ENCODE results near the gene S100A4.

S100A4 gene

DNA sequence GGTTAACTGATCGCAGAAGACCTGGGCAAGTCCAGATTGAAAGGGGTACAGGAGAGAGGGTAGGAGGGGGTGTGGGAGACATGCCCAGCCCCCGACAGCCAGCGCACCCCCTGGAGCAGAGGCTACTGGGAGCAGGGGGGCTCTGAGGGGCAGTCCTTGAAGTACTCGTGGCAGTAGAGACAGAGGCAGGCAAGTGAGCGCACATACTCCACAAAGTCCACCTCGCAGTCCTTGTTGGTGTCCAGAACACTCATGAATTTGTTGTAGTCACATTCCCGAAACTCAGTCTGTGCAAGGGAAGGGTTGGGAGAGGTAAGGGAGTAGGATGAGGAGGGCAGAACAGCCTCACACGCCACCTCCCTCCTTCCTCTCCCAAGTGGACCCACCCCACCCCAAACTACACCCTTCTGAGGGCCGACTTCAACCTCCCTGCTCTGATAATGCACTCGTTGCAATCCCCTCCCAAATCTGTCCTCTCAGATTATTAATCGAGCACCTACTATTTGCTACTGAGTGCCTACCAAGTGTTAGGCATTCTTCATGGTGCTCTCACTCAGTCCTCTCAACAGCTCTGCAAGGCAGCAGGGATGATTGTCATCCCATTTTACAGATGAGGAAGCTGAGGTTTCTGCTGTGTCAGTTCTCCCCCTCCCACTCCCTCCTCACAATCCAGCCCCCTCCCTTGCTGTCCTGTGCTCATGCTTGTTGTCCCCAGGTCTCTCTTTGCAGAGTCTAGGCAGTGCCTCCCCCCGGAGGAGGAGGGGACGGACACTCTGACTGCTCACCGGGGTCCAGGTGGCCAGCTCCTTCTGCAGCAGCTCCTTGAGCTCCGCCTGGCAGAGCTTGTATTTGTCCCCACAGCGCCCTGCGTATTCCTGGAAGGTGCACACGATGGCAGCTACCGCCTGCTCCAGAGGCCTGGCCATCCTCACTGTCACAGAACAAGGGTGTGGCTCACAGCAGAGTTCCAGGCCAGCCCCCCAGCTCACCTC lies 2.2 kb upstream of the S100A4 start:
- H3K36me3 Mint-ChIP-seq (ENCODE audit: low read depth), result peaks cover 27% of the 10 kb centered on the region
- peaks cover 54% of the 10 kb centered on the region for H3K4me1 Mint-ChIP-seq (ENCODE audit: low read depth)
- no peak for DNase-seq (ENCODE audit: low spot score)
- H3K9me3 Mint-ChIP-seq, result no peaks in the 10 kb centered on the region
- H3K27me3 Mint-ChIP-seq (ENCODE audit: low read depth), result no peaks in the 10 kb centered on the region
- H3K27ac Mint-ChIP-seq, result peak overlapping the region; percentile 75
- no peak overlapping the region for H3K4me3 Mint-ChIP-seq

GRCh38 chr1:153546796-153547559 lies 1.4 kb upstream of the S100A4 start:
- Mint-ChIP-seq H3K27me3 (ENCODE audit: low read depth) (no peaks in the 10 kb centered on the region), H3K9me3 (no peaks in the 10 kb centered on the region), H3K4me3 (peak overlapping the region; percentile 93), H3K4me1 (ENCODE audit: low read depth) (peaks cover 62% of the 10 kb centered on the region), H3K27ac (peak overlapping the region; percentile 96), H3K36me3 (ENCODE audit: low read depth) (peaks cover 35% of the 10 kb centered on the region)
- no peak for DNase-seq (ENCODE audit: low spot score)

GRCh38 chr1:153546371-153546770 lies 765 bp upstream of the S100A4 start:
- H3K9me3 Mint-ChIP-seq, result no peaks in the 10 kb centered on the region
- H3K27ac Mint-ChIP-seq, result peak overlapping the region; percentile 96
- DNase-seq (ENCODE audit: low spot score), result no peak
- H3K27me3 Mint-ChIP-seq (ENCODE audit: low read depth), result no peaks in the 10 kb centered on the region
- H3K36me3 Mint-ChIP-seq (ENCODE audit: low read depth), result peaks cover 38% of the 10 kb centered on the region
- H3K4me1 Mint-ChIP-seq (ENCODE audit: low read depth), result peaks cover 68% of the 10 kb centered on the region
- H3K4me3 Mint-ChIP-seq, result peak overlapping the region; percentile 93

GRCh38 chr1:153544453-153545066 lies 1.0 kb downstream of the S100A4 start:
- peak overlapping the region; percentile 93 for H3K4me3 Mint-ChIP-seq

DNA sequence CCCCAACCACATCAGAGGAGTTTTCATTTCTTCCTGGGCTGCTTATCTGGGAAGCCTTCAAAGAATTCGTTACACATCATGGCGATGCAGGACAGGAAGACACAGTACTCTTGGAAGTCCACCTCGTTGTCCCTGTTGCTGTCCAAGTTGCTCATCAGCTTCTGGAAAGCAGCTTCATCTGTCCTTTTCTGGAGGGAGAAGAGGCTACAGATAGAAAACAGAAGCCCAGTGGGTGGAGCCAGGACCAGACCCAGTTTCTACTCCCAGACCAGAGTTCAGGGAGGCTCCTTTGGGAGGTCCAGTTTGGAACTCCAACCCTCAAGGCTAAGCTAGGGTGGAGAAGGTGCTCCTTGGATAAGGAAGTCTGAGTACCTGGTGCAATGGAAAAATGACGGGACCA lies 1.9 kb downstream of the S100A4 start:
- Mint-ChIP-seq H3K4me3 (peak overlapping the region; percentile 93), H3K4me1 (ENCODE audit: low read depth) (peaks cover 84% of the 10 kb centered on the region), H3K36me3 (ENCODE audit: low read depth) (peaks cover 47% of the 10 kb centered on the region), H3K9me3 (no peaks in the 10 kb centered on the region), H3K27me3 (ENCODE audit: low read depth) (no peaks in the 10 kb centered on the region), H3K27ac (peak overlapping the region; percentile 89)
- DNase-seq (ENCODE audit: low spot score), result no peak

More at GRCh38 chr1:153544453-153545066, 1.0 kb downstream of the S100A4 start:
- no peaks in the 10 kb centered on the region for H3K9me3 Mint-ChIP-seq
- peaks cover 86% of the 10 kb centered on the region for H3K4me1 Mint-ChIP-seq (ENCODE audit: low read depth)
- no peaks in the 10 kb centered on the region for H3K27me3 Mint-ChIP-seq (ENCODE audit: low read depth)
- no peak for DNase-seq (ENCODE audit: low spot score)
- peak overlapping the region; percentile 96 for H3K27ac Mint-ChIP-seq
- H3K36me3 Mint-ChIP-seq (ENCODE audit: low read depth), result peaks cover 45% of the 10 kb centered on the region

GRCh38 chr1:153542956-153543711 lies 2.5 kb downstream of the S100A4 start:
- H3K27me3 Mint-ChIP-seq (ENCODE audit: low read depth), result no peaks in the 10 kb centered on the region
- peaks cover 47% of the 10 kb centered on the region for H3K36me3 Mint-ChIP-seq (ENCODE audit: low read depth)
- peaks cover 81% of the 10 kb centered on the region for H3K4me1 Mint-ChIP-seq (ENCODE audit: low read depth)
- peak overlapping the region; percentile 89 for H3K27ac Mint-ChIP-seq
- no peaks in the 10 kb centered on the region for H3K9me3 Mint-ChIP-seq
- peak overlapping the region; percentile 93 for H3K4me3 Mint-ChIP-seq
- DNase-seq (ENCODE audit: low spot score), result no peak

- Mint-ChIP-seq H3K4me3 (peak overlapping the region; percentile 93), H3K36me3 (ENCODE audit: low read depth) (peaks cover 47% of the 10 kb centered on the region), H3K9me3 (no peaks in the 10 kb centered on the region), H3K27me3 (ENCODE audit: low read depth) (no peaks in the 10 kb centered on the region), H3K27ac (peak overlapping the region; percentile 89), H3K4me1 (ENCODE audit: low read depth) (peaks cover 75% of the 10 kb centered on the region)
- DNase-seq (ENCODE audit: low spot score), result no peak
These were observed 3.7 kb downstream of the S100A4 start for GRCh38 chr1:153541641-153542590.

DNA sequence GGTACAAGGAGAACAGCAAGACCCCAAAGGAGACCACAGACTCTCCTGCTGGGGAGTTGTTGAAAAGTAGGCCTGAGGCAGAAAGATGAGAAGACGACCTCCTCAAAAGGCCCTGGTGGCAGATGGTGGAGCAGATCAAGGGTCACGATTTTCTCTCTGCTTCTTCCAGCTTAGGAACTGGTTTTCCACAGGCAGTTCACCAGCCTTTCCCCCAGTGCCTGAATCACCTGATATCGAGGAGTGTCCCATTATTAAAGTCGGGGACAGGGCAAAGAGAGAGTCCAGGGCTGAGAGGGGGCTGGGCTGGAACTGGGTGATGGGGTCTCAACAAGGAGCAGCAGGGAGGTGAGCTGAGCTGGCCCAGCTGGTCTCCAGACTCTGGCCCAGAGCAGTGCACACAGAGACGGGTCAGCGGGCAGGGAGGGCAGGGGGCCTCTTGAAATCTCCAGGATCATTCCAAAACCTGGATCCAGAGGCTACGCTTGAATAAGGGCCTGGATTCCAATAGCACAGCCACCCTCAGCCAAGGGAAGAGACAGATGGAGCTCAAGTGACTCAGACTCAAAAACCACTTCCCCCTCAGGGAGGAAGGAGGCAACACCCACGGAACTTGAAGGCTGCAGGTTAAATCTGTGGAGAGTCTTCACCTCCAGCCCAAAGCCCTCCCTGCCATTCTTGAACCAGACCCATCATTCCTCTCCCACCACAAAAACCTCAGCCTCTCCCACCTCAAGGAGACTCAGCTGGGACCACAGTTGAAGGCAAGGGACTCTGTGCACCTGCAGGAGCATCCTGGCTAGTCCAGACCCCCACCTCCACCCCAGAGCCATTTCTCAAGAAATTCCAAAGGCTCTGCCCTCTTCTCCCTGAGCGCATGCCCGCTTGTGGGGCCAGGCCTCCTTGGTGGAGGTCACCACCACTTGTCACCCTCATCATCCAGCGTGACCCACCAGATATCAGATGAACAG lies 4.9 kb downstream of the S100A4 start, which contains the start of gene S100A5:
Gene S100A5 (minus strand): TSS at position 541 of the 968 bp plus-strand sequence. CDS start 743 bp downstream, outside the sequence.
- H3K27ac Mint-ChIP-seq, result peak within 1 kb of the TSS; percentile 89
- H3K9me3 Mint-ChIP-seq, result no peaks in the 10 kb centered on the region
- H3K36me3 Mint-ChIP-seq (ENCODE audit: low read depth), result peaks cover 51% of the 10 kb centered on the region
- H3K4me1 Mint-ChIP-seq (ENCODE audit: low read depth), result peaks cover 73% of the 10 kb centered on the region
- DNase-seq (ENCODE audit: low spot score), result peak; percentile 64
- H3K27me3 Mint-ChIP-seq (ENCODE audit: low read depth), result no peaks in the 10 kb centered on the region
- H3K4me3 Mint-ChIP-seq, result peak within 1 kb of the TSS; percentile 93

GRCh38 chr1:153539395-153540093 lies 6.1 kb downstream of the S100A4 start:
- Mint-ChIP-seq H3K4me3 (peak overlapping the region; percentile 93), H3K27ac (peak overlapping the region; percentile 89), H3K36me3 (ENCODE audit: low read depth) (peaks cover 47% of the 10 kb centered on the region), H3K4me1 (ENCODE audit: low read depth) (peaks cover 65% of the 10 kb centered on the region), H3K9me3 (no peaks in the 10 kb centered on the region), H3K27me3 (ENCODE audit: low read depth) (no peaks in the 10 kb centered on the region)
- DNase-seq (ENCODE audit: low spot score), result no peak

DNA sequence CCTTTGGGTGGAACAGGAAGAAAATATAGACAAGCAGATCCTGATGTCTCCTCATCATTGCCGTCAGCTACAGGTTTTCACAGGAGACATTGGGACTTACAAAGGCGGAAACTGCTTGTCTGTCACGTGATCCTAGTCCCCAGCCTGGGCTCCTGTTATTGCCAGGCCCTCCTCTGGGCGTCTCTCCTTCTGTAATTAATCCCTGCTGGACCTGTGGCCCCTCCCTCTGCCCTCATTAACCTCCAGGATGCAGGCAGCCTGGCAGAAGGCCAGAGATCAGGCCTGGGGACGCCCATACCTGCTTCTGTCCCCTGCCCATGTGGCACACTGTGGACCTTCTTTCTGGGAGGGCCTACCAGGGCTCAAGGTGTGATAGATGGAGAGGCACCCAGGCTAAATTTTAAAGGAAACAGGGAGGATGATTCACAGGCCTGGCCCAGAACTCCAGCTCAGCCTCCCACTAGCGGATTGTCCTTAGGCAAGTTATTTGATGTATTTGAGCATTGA lies 7.2 kb downstream of the S100A4 start:
- Mint-ChIP-seq H3K4me1 (ENCODE audit: low read depth) (peaks cover 65% of the 10 kb centered on the region), H3K36me3 (ENCODE audit: low read depth) (peaks cover 45% of the 10 kb centered on the region), H3K27me3 (ENCODE audit: low read depth) (no peaks in the 10 kb centered on the region), H3K4me3 (no peak overlapping the region), H3K27ac (peak overlapping the region; percentile 49), H3K9me3 (no peaks in the 10 kb centered on the region)
- no peak for DNase-seq (ENCODE audit: low spot score)

DNA sequence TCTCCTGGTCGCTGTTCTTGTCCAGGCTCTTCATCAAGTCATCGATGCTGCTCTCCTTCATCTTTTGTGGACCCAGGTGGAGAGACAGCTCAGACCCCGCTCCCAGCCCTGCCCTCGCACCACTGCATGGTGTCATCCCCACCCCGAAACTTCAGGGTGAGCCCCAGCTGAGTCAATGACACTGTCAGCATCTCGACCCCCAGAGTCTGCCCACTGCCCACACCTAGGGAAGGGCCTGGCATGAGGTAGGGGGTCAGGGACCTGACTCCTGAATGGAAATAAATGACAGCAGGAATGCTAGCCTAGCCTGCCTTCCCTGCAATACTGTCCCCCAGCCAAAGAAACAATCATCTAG lies 8.3 kb downstream of the S100A4 start:
- H3K27me3 Mint-ChIP-seq (ENCODE audit: low read depth), result no peaks in the 10 kb centered on the region
- peaks cover 65% of the 10 kb centered on the region for H3K4me1 Mint-ChIP-seq (ENCODE audit: low read depth)
- peaks cover 39% of the 10 kb centered on the region for H3K36me3 Mint-ChIP-seq (ENCODE audit: low read depth)
- H3K9me3 Mint-ChIP-seq, result no peaks in the 10 kb centered on the region
- peak overlapping the region; percentile 98 for H3K27ac Mint-ChIP-seq
- no peak for DNase-seq (ENCODE audit: low spot score)
- H3K4me3 Mint-ChIP-seq, result peak overlapping the region; percentile 54

Measured in T-helper 2 cell treated with Interferon-gamma antibody and Interleukin-4, amounts not matched to agents 5 μg/mL and 100 μg/mL, for 36 hours (primary cell).